ENCODE data around the gene PSAP.

PSAP gene

DNA sequence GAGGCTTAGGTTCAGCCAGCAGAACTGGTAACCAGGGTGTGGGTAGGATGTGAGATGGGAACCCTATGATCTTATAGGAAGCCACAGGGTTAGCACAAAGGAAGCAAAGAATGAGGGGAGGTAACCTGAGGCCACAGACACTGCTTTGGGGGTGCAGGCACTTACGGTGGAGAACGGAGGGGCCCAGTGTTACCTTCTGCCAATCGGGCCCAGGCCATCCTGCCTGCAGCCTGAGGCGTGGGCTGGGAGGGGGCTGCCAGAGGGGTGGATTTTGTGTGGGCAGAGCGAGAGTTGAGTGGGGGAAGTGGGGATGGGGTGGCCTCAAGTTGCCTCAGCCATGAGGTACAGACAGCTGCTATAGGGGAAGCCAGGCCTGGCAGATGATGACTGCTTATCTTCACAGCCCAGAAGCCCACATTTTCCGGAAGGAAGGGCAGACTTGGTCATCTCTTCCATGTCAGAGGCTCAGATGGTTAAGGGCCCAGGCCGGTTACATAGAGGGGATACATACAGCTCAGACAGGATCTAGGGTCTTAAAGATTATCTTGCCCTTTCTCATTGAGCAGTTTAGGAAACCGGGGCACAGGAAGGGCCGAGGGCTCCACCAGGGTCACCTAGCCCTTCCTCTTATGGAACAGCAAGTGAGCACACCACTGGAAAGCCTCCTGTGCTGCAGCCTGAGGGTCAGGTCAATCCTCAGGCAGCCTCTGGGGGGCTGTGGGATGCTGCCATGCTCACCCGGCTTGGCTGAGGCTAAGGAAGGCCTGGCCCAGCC, 53.3 kb downstream of the PSAP start:
- Histone ChIP-seq H3K36me3 (ENCODE audit: insufficient read depth, low read length) (no peaks in the 10 kb centered on the region), H3K9me3 (ENCODE audit: insufficient read depth, low read depth, low read length) (no peaks in the 10 kb centered on the region), H3K4me3 (ENCODE audit: low read length, poor library complexity, severe bottlenecking) (no peak overlapping the region), H3K27me3 (ENCODE audit: insufficient read depth, low read length, poor library complexity, severe bottlenecking) (no peaks in the 10 kb centered on the region), H2AFZ (ENCODE audit: low read length) (no peak overlapping the region), H3K9me2 (replicated peaks; ENCODE audit: low read depth, low read length) (no peaks in the 10 kb centered on the region), H3K4me1 (ENCODE audit: insufficient read depth, low read length, poor library complexity, severe bottlenecking) (peaks cover 5% of the 10 kb centered on the region), H3K4me2 (ENCODE audit: low read depth, low read length, poor library complexity, severe bottlenecking) (no peak overlapping the region), H3K9ac (ENCODE audit: low read depth, low read length, poor library complexity, severe bottlenecking) (no peak overlapping the region), H4K20me1 (ENCODE audit: insufficient read depth, low read length, poor library complexity, severe bottlenecking) (no peaks in the 10 kb centered on the region), H3K79me2 (ENCODE audit: insufficient read depth, low read length) (no peaks in the 10 kb centered on the region), H3F3A (ENCODE audit: low read depth) (no peaks in the 10 kb centered on the region)
- TF ChIP-seq EZH2phosphoT487 (IDR thresholded peaks at IDR 0.05; ENCODE audit: borderline replicate concordance): no peak
- TF ChIP-seq, protein P1, sequence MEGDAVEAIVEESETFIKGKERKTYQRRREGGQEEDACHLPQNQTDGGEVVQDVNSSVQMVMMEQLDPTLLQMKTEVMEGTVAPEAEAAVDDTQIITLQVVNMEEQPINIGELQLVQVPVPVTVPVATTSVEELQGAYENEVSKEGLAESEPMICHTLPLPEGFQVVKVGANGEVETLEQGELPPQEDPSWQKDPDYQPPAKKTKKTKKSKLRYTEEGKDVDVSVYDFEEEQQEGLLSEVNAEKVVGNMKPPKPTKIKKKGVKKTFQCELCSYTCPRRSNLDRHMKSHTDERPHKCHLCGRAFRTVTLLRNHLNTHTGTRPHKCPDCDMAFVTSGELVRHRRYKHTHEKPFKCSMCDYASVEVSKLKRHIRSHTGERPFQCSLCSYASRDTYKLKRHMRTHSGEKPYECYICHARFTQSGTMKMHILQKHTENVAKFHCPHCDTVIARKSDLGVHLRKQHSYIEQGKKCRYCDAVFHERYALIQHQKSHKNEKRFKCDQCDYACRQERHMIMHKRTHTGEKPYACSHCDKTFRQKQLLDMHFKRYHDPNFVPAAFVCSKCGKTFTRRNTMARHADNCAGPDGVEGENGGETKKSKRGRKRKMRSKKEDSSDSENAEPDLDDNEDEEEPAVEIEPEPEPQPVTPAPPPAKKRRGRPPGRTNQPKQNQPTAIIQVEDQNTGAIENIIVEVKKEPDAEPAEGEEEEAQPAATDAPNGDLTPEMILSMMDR (conservative IDR thresholded peaks at IDR 0.05; ENCODE audit: low read length): no peak

DNA sequence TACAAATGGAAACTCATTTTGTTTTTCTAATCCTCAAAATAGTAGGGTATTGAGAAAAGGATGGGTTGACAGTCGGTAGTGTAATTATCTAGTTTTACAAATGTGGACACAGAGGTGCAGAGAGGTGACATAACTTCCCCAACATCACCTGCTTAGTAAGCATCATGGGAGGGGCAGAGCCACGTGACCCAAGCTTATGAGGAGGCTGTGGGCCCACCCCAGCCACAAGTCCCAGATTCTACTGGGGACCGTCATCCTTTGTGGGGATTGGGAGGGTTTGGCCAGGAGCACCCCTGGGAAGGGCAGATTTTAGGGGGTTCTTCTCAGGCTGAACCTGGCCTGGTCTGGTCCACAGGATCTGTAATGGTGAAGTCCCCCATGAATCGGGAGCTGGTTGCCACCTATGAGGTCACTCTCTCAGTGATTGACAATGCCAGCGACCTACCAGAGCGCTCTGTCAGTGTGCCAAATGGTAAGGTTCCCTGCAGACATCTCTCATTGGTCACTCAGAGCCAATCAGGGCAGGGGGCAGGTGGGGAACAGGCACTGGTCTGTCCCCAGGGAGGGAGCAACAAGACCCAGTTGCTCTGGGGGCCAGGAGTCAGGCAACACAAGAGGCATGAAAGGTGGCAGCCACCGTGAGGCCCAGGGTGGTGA, 54.2 kb downstream of the PSAP start:
- Histone ChIP-seq H2AFZ (ENCODE audit: low read length) (no peak overlapping the region), H3K9me2 (replicated peaks; ENCODE audit: low read depth, low read length) (no peaks in the 10 kb centered on the region), H3K4me1 (ENCODE audit: insufficient read depth, low read length, poor library complexity, severe bottlenecking) (peaks cover 5% of the 10 kb centered on the region), H3F3A (ENCODE audit: low read depth) (no peaks in the 10 kb centered on the region), H3K4me3 (ENCODE audit: low read length, poor library complexity, severe bottlenecking) (no peak overlapping the region), H3K36me3 (ENCODE audit: insufficient read depth, low read length) (no peaks in the 10 kb centered on the region), H3K4me2 (ENCODE audit: low read depth, low read length, poor library complexity, severe bottlenecking) (no peak overlapping the region), H4K20me1 (ENCODE audit: insufficient read depth, low read length, poor library complexity, severe bottlenecking) (no peaks in the 10 kb centered on the region), H3K9me3 (ENCODE audit: insufficient read depth, low read depth, low read length) (no peaks in the 10 kb centered on the region), H3K79me2 (ENCODE audit: insufficient read depth, low read length) (no peaks in the 10 kb centered on the region), H3K9ac (ENCODE audit: low read depth, low read length, poor library complexity, severe bottlenecking) (no peak overlapping the region), H3K27me3 (ENCODE audit: insufficient read depth, low read length, poor library complexity, severe bottlenecking) (no peaks in the 10 kb centered on the region)
- TF ChIP-seq EZH2phosphoT487 (IDR thresholded peaks at IDR 0.05; ENCODE audit: borderline replicate concordance): no peak
- TF ChIP-seq, protein P1 (conservative IDR thresholded peaks at IDR 0.05; ENCODE audit: low read length): no peak

GRCh38 chr10:71795248-71795647, 55.8 kb downstream of the PSAP start:
- Histone ChIP-seq H3K36me3 (ENCODE audit: insufficient read depth, low read length) (no peaks in the 10 kb centered on the region), H3K4me2 (ENCODE audit: low read depth, low read length, poor library complexity, severe bottlenecking) (no peak overlapping the region), H4K20me1 (ENCODE audit: insufficient read depth, low read length, poor library complexity, severe bottlenecking) (no peaks in the 10 kb centered on the region), H3K9ac (ENCODE audit: low read depth, low read length, poor library complexity, severe bottlenecking) (no peak overlapping the region), H3K27me3 (ENCODE audit: insufficient read depth, low read length, poor library complexity, severe bottlenecking) (no peaks in the 10 kb centered on the region), H3K9me3 (ENCODE audit: insufficient read depth, low read depth, low read length) (no peaks in the 10 kb centered on the region), H3K79me2 (ENCODE audit: insufficient read depth, low read length) (no peaks in the 10 kb centered on the region), H3F3A (ENCODE audit: low read depth) (no peaks in the 10 kb centered on the region), H3K9me2 (replicated peaks; ENCODE audit: low read depth, low read length) (no peaks in the 10 kb centered on the region), H3K4me3 (ENCODE audit: low read length, poor library complexity, severe bottlenecking) (no peak overlapping the region), H2AFZ (ENCODE audit: low read length) (no peak overlapping the region), H3K4me1 (ENCODE audit: insufficient read depth, low read length, poor library complexity, severe bottlenecking) (peaks cover 17% of the 10 kb centered on the region)
- no peak for TF ChIP-seq EZH2phosphoT487 (IDR thresholded peaks at IDR 0.05; ENCODE audit: borderline replicate concordance)
